GM18517 (cell line): ENCODE measurements around the gene RNF222.
A peak's percentile ranks its signal among the peaks of the same experiment; 100 is the strongest.
"Not testable (repeated sequence)": the region's sequence is repeated elsewhere in the genome, so short reads cannot be mapped to it uniquely, and the experiment has no call there.

Experiments
- ATAC-seq: cut with Tn5 transposase; IDR thresholded peaks from one replicate; pipeline ENCODE4 v1.9.1; 2021; ENCODE audit warnings: mild to moderate bottlenecking, moderate library complexity; ENCODE audit not compliant: unreplicated experiment

The RNF222 gene

DNA sequence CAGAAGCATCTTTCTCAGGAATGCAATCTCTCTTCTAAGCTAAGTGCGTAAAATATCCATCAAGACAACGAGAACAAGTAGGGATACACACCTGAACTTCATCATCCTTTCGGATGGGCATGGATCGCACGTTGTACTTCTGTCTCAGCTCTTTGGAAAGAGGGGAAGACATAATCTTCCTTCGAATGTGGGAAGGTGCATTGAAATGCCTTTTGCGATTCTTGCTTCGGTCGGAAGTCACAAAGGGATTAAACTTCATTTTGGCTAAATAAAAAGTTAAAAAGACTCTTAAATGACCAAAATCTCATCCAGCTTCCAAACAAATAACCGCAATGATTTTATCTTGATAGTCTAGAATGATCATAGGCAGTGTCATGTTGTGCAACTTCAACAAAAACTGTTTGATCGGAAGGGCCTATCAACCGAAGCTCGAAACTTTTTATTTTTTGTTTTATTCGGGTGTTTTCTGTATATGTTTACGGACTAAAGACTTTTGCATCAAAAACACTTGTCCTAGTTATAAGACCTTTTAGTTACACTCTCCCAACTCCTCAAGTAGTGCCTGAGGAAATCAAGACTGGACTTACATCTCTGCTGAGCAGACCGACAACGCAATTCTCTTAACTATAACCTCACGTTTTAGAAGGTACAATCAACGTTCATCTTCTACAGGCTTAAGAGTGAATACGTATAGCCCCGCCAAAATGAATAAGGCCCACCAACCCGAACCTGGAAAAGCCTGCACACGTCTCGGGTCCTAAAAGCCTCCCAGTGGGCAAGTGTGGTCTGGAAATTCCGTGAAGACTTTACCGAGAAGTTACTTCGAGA is 15.4 kb downstream of the RNF222 start:
- no peak for ATAC-seq

- no peak for ATAC-seq
Observed at GRCh38 chr17:8380049-8380448, 17.6 kb downstream of the RNF222 start.

- not testable (repeated sequence) for ATAC-seq
Observed at GRCh38 chr17:8378117-8378516, 19.5 kb downstream of the RNF222 start.

GRCh38 chr17:8377422-8377821 is 20.2 kb downstream of the RNF222 start:
- no peak for ATAC-seq

DNA sequence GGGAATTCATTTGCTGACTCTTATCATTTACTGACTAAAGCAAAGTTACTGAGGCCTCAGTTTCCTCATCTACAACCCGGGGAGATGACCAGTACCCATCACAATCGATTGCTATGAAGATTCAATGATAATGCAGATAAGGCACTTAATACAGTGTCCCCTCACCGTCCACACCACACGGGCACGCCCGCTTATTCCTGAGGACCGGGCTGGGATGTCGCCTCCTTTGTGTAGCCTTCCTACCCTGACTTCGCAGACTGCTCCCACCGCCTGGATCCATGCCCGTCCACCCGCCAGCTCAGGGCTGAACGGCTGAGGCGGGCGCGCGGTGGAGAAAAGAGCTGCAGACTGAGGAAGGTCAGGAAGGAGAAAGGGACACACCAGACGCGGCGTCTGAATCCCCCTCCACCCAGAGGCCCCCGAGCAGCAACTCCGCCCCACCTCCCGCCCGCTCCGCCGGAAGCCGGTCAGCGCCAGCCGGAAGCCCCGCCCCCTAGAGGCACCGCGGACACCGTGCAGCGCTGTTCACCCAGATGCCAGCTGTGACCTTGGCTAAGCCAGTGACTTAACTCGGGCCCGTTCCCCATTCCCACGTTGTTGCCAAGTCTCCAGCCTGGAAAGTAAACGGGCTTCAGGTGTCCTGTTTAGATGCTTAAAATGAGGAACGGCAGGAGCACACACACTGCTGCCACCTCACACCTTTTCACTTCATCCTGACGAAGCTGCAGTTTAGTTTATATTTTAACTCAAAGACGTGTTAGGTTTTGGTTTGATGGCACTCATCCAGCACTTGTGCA is 21.2 kb downstream of the RNF222 start, which contains the start of gene KRABD2:
KRABD2 (minus strand) TSS at position 434 of the 797 bp plus-strand sequence.
- ATAC-seq = peak; percentile 79

DNA sequence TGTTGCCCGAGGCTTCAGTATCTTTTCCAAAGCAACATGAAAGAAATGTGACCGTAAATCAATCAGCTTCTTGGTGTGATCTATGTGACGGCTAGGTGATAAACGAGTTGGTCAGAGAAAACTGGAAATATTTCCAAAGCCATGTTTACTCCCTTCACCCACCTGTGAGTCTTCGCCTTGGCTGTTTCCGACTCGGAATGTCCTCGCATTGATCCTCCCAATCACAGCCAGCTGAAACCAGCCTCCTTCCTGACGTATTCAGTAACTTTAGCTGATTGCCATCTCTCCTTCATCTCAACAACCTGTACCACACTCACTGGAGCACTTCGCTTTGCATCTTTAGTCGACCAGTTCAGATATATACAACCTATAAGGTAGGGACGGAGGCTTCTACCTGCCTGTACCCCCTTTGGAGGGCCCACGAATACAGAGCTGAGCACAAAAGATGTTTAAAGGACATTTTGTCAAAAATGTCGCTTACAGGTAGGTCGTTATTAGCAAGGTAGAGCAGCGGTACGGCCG is 21.8 kb downstream of the RNF222 start:
- ATAC-seq = no peak

DNA sequence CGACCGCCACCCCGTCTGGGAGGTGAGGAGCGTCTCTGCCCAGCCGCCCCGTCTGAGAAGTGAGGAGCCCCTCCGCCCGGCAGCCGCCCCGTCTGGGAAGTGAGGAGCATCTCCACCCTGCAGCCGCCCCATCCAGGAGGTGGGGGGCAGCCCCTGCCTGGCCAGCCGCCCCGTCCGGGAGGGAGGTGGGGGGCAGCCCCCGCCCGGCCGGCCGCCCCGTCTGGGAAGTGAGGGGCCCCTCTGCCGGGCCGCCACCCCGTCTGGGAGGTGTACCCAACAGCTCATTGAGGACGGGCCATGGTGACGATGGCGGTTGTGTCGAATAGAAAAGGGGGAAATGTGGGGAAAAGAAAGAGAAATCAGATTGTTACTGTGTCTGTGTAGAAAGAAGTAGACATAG is 23.8 kb downstream of the RNF222 start:
- not testable (repeated sequence) for ATAC-seq

- no peak for ATAC-seq
Observed at GRCh38 chr17:8372422-8372821, 25.2 kb downstream of the RNF222 start.

- no peak for ATAC-seq
Observed at GRCh38 chr17:8371786-8372185, 25.8 kb downstream of the RNF222 start.

DNA sequence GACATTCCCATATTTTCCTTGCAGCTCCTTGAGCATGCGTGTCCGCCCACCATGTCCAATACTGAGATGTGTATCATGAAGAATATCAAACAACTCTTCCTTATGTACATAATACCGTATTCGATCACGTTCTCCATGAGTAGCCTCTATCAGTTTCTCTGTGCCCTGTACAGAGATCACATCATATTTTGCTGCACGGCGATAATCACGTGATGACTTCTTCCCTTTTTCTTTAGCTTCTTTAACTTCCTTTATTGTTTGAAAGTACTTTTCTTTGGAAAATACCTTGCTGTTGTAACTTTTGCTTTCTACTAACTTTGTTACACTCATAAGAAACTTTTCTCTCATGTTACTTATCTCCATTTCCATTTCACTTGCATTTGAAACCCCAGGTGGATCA is 27.7 kb downstream of the RNF222 start:
- no peak for ATAC-seq

GRCh38 chr17:8368193-8368592 is 29.4 kb downstream of the RNF222 start:
- ATAC-seq = no peak

DNA sequence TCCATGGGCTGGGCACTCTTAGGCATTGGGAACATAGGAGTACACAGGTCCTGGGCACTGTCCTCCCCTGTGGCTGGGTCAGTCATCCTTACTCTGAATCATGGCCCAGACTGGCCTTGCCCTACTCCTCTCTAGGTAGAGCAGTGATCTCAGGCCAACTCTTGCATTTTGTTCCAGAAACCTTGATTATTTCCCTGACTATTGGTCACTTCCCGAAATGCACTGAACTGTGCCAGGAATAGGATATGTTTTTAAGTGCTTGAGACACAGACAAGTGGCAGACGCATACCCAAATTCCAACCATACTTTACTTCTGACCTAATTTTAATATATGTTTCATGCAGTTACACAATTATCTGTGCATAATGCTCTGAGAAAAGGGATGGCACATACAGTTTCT is 31.4 kb downstream of the RNF222 start:
- no peak for ATAC-seq

- no peak for ATAC-seq
Observed at GRCh38 chr17:8365143-8365542, 32.5 kb downstream of the RNF222 start.

- ATAC-seq = no peak
Observed at GRCh38 chr17:8362651-8363332, 34.8 kb downstream of the RNF222 start.

- no peak for ATAC-seq
Observed at GRCh38 chr17:8360751-8361150, 36.9 kb downstream of the RNF222 start.

- ATAC-seq = no peak
Observed at GRCh38 chr17:8360260-8360659, 37.4 kb downstream of the RNF222 start.

- no peak for ATAC-seq
Observed at GRCh38 chr17:8359769-8360168, 37.9 kb downstream of the RNF222 start.

GRCh38 chr17:8357910-8358309 is 39.7 kb downstream of the RNF222 start:
- no peak for ATAC-seq

DNA sequence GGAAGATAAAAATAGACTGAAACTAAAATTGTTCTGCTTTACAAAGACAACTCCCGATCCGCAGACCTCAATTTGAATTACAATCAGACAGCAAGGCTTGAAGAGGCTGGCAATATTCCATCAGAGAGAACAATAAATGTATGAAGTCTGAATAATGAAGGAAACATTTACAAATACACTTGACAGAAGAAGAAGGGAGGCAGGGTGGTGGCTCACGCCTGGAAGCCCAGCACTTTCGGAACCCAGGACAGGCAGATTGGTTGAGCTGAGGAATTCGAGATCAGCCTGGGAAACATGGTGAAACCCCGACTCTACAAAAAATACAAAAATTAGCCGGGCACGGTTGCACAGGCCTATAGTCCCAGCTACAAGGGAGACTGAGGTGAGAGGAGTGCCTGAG is 43.4 kb downstream of the RNF222 start:
- no peak for ATAC-seq

GRCh38 chr17:8353736-8354135 is 43.9 kb downstream of the RNF222 start:
- ATAC-seq = no peak

GRCh38 chr17:8350339-8350738 is 47.3 kb downstream of the RNF222 start:
- no peak for ATAC-seq
